Skeletal muscle cell (primary cell): ENCODE data around the gene CNOT4.
A peak's percentile ranks its signal among the peaks of the same experiment; 100 is the strongest.

Experiments
- DNase-seq: peaks from one replicate; pipeline ENCODE4 v3.0.0-alpha.2; 2010; ENCODE audit warnings: low read depth
- H3K4me3 ChIP-seq: 2 replicates; pipeline ENCODE4 v1.5.1; 2011; ENCODE audit warnings: low read depth, mild to moderate bottlenecking, control low read depth, low read length, moderate library complexity

CNOT4 gene

GRCh38 chr7:135509839-135510591 lies at the start of gene CNOT4:
TSS of gene CNOT4 (minus strand) at chr7:135510102. CDS start at chr7:135438331, 71,771 bp downstream.
- peak; percentile 84 for DNase-seq

GRCh38 chr7:135558881-135559280 lies 49.0 kb upstream of the CNOT4 start:
- no peak for DNase-seq
- peak overlapping the region; percentile 86 for H3K4me3 ChIP-seq

More at GRCh38 chr7:135509839-135510591, at the start of gene CNOT4:
- peak within 1 kb of the TSS; percentile 96 for H3K4me3 ChIP-seq

- peak overlapping the region; percentile 86 for H3K4me3 ChIP-seq
- no peak for DNase-seq
Observed at GRCh38 chr7:135558337-135558767, 48.5 kb upstream of the CNOT4 start.

GRCh38 chr7:135557455-135558336 lies 47.8 kb upstream of the CNOT4 start, which contains the start of gene NUP205:
TSS of gene NUP205 (plus strand) at chr7:135557917. CDS start at chr7:135557945, 28 bp downstream.
- peak; percentile 48 for DNase-seq
- peak within 1 kb of the TSS; percentile 86 for H3K4me3 ChIP-seq

- no peak overlapping the region for H3K4me3 ChIP-seq
- no peak for DNase-seq
Observed at GRCh38 chr7:135553346-135553745, 43.4 kb upstream of the CNOT4 start.

- no peak for DNase-seq
- H3K4me3 ChIP-seq: no peak overlapping the region
Observed at GRCh38 chr7:135552148-135552547, 42.2 kb upstream of the CNOT4 start.

GRCh38 chr7:135550196-135550595 lies 40.3 kb upstream of the CNOT4 start:
- DNase-seq: no peak
- no peak overlapping the region for H3K4me3 ChIP-seq

- no peak overlapping the region for H3K4me3 ChIP-seq
- no peak for DNase-seq
Observed at GRCh38 chr7:135541029-135541428, 31.1 kb upstream of the CNOT4 start.

GRCh38 chr7:135539629-135540028 lies 29.7 kb upstream of the CNOT4 start:
- no peak overlapping the region for H3K4me3 ChIP-seq
- DNase-seq: no peak

GRCh38 chr7:135538376-135538775 lies 28.5 kb upstream of the CNOT4 start:
- DNase-seq: no peak
- no peak overlapping the region for H3K4me3 ChIP-seq

- DNase-seq: no peak
- H3K4me3 ChIP-seq: no peak overlapping the region
Observed at GRCh38 chr7:135537905-135538304, 28.0 kb upstream of the CNOT4 start.

GRCh38 chr7:135537453-135537852 lies 27.6 kb upstream of the CNOT4 start:
- H3K4me3 ChIP-seq: no peak overlapping the region
- no peak for DNase-seq

- H3K4me3 ChIP-seq: no peak overlapping the region
- no peak for DNase-seq
Observed at GRCh38 chr7:135536150-135536549, 26.2 kb upstream of the CNOT4 start.

GRCh38 chr7:135527025-135527424 lies 17.1 kb upstream of the CNOT4 start:
- H3K4me3 ChIP-seq: no peak overlapping the region
- no peak for DNase-seq

- H3K4me3 ChIP-seq: no peak overlapping the region
Observed at GRCh38 chr7:135525426-135525825, 15.5 kb upstream of the CNOT4 start.

GRCh38 chr7:135523146-135523545 lies 13.2 kb upstream of the CNOT4 start:
- DNase-seq: no peak
- no peak overlapping the region for H3K4me3 ChIP-seq

More at GRCh38 chr7:135525426-135525825, 15.5 kb upstream of the CNOT4 start:
- DNase-seq: no peak

- DNase-seq: no peak
- no peak overlapping the region for H3K4me3 ChIP-seq
Observed at GRCh38 chr7:135522509-135522908, 12.6 kb upstream of the CNOT4 start.

GRCh38 chr7:135519871-135520270 lies 10.0 kb upstream of the CNOT4 start:
- no peak overlapping the region for H3K4me3 ChIP-seq
- DNase-seq: no peak

- H3K4me3 ChIP-seq: no peak overlapping the region
- no peak for DNase-seq
Observed at GRCh38 chr7:135519233-135519688, 9.4 kb upstream of the CNOT4 start.

- no peak overlapping the region for H3K4me3 ChIP-seq
- no peak for DNase-seq
Observed at GRCh38 chr7:135518748-135519147, 8.8 kb upstream of the CNOT4 start.
